ENCODE data around the gene SFMBT1.

The SFMBT1 gene

GRCh38 chr3:53078656-53079055 lies 32.8 kb upstream of the SFMBT1 start:
- Mint-ChIP-seq H3K27ac (no peak overlapping the region), H3K9me3 (no peaks in the 10 kb centered on the region), H3K36me3 (peaks cover 3 to 19% of the 10 kb centered on the region in 2 donors), H3K4me1 (peaks cover 2 to 4% of the 10 kb centered on the region in 2 donors), H3K4me3 (no peak overlapping the region), H3K27me3 (no peaks in the 10 kb centered on the region)
- ATAC-seq (replicated peaks) (no peak), DNase-seq (no peak)

GRCh38 chr3:53077476-53078220 lies 31.8 kb upstream of the SFMBT1 start:
- no peaks in the 10 kb centered on the region for H3K27me3 Mint-ChIP-seq
- DNase-seq = no peak

GRCh38 chr3:53075743-53076140 lies 29.9 kb upstream of the SFMBT1 start:
- H3K9me3 Mint-ChIP-seq = no peaks in the 10 kb centered on the region
- H3K27me3 Mint-ChIP-seq = no peaks in the 10 kb centered on the region
- H3K27ac Mint-ChIP-seq = no peak overlapping the region
- DNase-seq (no peak), ATAC-seq (replicated peaks) (no peak)
- H3K4me3 Mint-ChIP-seq = no peak overlapping the region
- H3K36me3 Mint-ChIP-seq = peaks cover 1 to 18% of the 10 kb centered on the region in 2 donors
- H3K4me1 Mint-ChIP-seq = peaks cover 15 to 22% of the 10 kb centered on the region in 2 donors

More at GRCh38 chr3:53077476-53078220, 31.8 kb upstream of the SFMBT1 start:
- H3K9me3 Mint-ChIP-seq = no peaks in the 10 kb centered on the region
- peaks cover 3 to 18% of the 10 kb centered on the region in 2 donors for H3K36me3 Mint-ChIP-seq
- H3K4me3 Mint-ChIP-seq = no peak overlapping the region
- ATAC-seq (replicated peaks) = no peak
- no peak overlapping the region for H3K27ac Mint-ChIP-seq
- H3K4me1 Mint-ChIP-seq = peaks cover 11 to 14% of the 10 kb centered on the region in 2 donors

- H3K4me1 Mint-ChIP-seq = peaks cover 15 to 22% of the 10 kb centered on the region in 2 donors
- DNase-seq (no peak), ATAC-seq (replicated peaks) (no peak)
- H3K9me3 Mint-ChIP-seq = no peaks in the 10 kb centered on the region
- peak overlapping the region; percentile 56 for H3K27ac Mint-ChIP-seq
- H3K27me3 Mint-ChIP-seq = no peaks in the 10 kb centered on the region
- peaks cover 1 to 14% of the 10 kb centered on the region in 2 donors for H3K36me3 Mint-ChIP-seq
- H3K4me3 Mint-ChIP-seq = peak overlapping the region in 1 of 2 donors; percentile 11
Measured at GRCh38 chr3:53074761-53075742, 29.2 kb upstream of the SFMBT1 start.

- Mint-ChIP-seq H3K36me3 (peaks cover 1 to 14% of the 10 kb centered on the region in 2 donors), H3K9me3 (no peaks in the 10 kb centered on the region), H3K4me1 (peaks cover 15 to 22% of the 10 kb centered on the region in 2 donors), H3K27me3 (no peaks in the 10 kb centered on the region), H3K27ac (no peak overlapping the region), H3K4me3 (peak overlapping the region in 1 of 2 donors; percentile 52)
- no peak for DNase-seq
- no peak for ATAC-seq (replicated peaks)
Measured at GRCh38 chr3:53074366-53074696, 28.5 kb upstream of the SFMBT1 start.

- Mint-ChIP-seq H3K4me3 (peak overlapping the region; percentile 93 to 95), H3K4me1 (peaks cover 15 to 22% of the 10 kb centered on the region in 2 donors), H3K27ac (peak overlapping the region; percentile 97), H3K27me3 (no peaks in the 10 kb centered on the region), H3K9me3 (no peaks in the 10 kb centered on the region), H3K36me3 (peaks cover 0 to 11% of the 10 kb centered on the region in 2 donors)
- DNase-seq = peak; percentile 11
- ATAC-seq (replicated peaks) = no peak
Measured at GRCh38 chr3:53073553-53074365, 27.9 kb upstream of the SFMBT1 start.

- H3K4me1 Mint-ChIP-seq = peaks cover 15 to 22% of the 10 kb centered on the region in 2 donors
- peak; percentile 93 to 95 for ATAC-seq (replicated peaks)
Measured at GRCh38 chr3:53072653-53073552, 27.0 kb upstream of the SFMBT1 start.

GRCh38 chr3:53071882-53072431 lies 26.1 kb upstream of the SFMBT1 start:
- peaks cover 0 to 8% of the 10 kb centered on the region in 2 donors for H3K36me3 Mint-ChIP-seq
- peak overlapping the region in 1 of 2 donors; percentile 95 for H3K4me3 Mint-ChIP-seq
- no peaks in the 10 kb centered on the region for H3K9me3 Mint-ChIP-seq
- no peaks in the 10 kb centered on the region for H3K27me3 Mint-ChIP-seq
- no peak overlapping the region for H3K27ac Mint-ChIP-seq
- no peak for DNase-seq
- ATAC-seq (replicated peaks) = no peak
- peaks cover 15 to 22% of the 10 kb centered on the region in 2 donors for H3K4me1 Mint-ChIP-seq

More at GRCh38 chr3:53072653-53073552, 27.0 kb upstream of the SFMBT1 start:
- peaks cover 0 to 10% of the 10 kb centered on the region in 2 donors for H3K36me3 Mint-ChIP-seq
- H3K9me3 Mint-ChIP-seq = no peaks in the 10 kb centered on the region
- peak; percentile 80 for DNase-seq
- peak overlapping the region; percentile 93 to 95 for H3K4me3 Mint-ChIP-seq
- H3K27ac Mint-ChIP-seq = peak overlapping the region; percentile 97
- H3K27me3 Mint-ChIP-seq = no peaks in the 10 kb centered on the region

GRCh38 chr3:53069422-53070068 lies 23.7 kb upstream of the SFMBT1 start:
- Mint-ChIP-seq H3K27me3 (peaks cover 6 to 11% of the 10 kb centered on the region in 2 donors), H3K27ac (peak overlapping the region; percentile 6), H3K4me3 (no peak overlapping the region), H3K36me3 (peaks cover 0 to 3% of the 10 kb centered on the region in 2 donors), H3K9me3 (no peaks in the 10 kb centered on the region), H3K4me1 (peaks cover 15 to 22% of the 10 kb centered on the region in 2 donors)
- DNase-seq = no peak
- ATAC-seq (replicated peaks) = no peak

GRCh38 chr3:53068176-53068575 lies 22.3 kb upstream of the SFMBT1 start:
- Mint-ChIP-seq H3K4me1 (peaks cover 9 to 14% of the 10 kb centered on the region in 2 donors), H3K36me3 (no peaks in the 10 kb centered on the region), H3K9me3 (no peaks in the 10 kb centered on the region), H3K4me3 (no peak overlapping the region), H3K27me3 (peaks cover 9 to 15% of the 10 kb centered on the region in 2 donors), H3K27ac (no peak overlapping the region)
- DNase-seq (no peak), ATAC-seq (replicated peaks) (no peak)

GRCh38 chr3:53067567-53067966 lies 21.7 kb upstream of the SFMBT1 start:
- Mint-ChIP-seq H3K36me3 (no peaks in the 10 kb centered on the region), H3K4me1 (peaks cover 3 to 8% of the 10 kb centered on the region in 2 donors)

GRCh38 chr3:53065841-53066480 lies 20.1 kb upstream of the SFMBT1 start:
- DNase-seq (no peak), ATAC-seq (replicated peaks) (no peak)
- Mint-ChIP-seq H3K4me3 (no peak overlapping the region), H3K36me3 (no peaks in the 10 kb centered on the region), H3K9me3 (no peaks in the 10 kb centered on the region), H3K27ac (no peak overlapping the region), H3K27me3 (peaks cover 9 to 15% of the 10 kb centered on the region in 2 donors), H3K4me1 (no peaks in the 10 kb centered on the region)

More at GRCh38 chr3:53067567-53067966, 21.7 kb upstream of the SFMBT1 start:
- Mint-ChIP-seq H3K4me3 (no peak overlapping the region), H3K27ac (no peak overlapping the region), H3K9me3 (no peaks in the 10 kb centered on the region), H3K27me3 (peaks cover 9 to 15% of the 10 kb centered on the region in 2 donors)
- ATAC-seq (replicated peaks) (no peak), DNase-seq (no peak)
